Loucy (cell line): ENCODE measurements around the gene VTI1B.

ENCODE experiments used
- H2AFZ ChIP-seq: fragments of 200-600 bp; sonication (generic); 2 replicates; pipeline ENCODE4 v1.6.0; 2016; ENCODE audit warnings: antibody characterized with exemption, mild to moderate bottlenecking, low read length, moderate library complexity
- H3F3A ChIP-seq: fragments of 200-600 bp; 2 replicates; pipeline ENCODE4 v1.6.0; 2016; ENCODE audit warnings: antibody characterized with exemption, low read depth, mild to moderate bottlenecking
- H3K27me3 ChIP-seq: fragments of 200-600 bp; sonication (generic); 2 replicates; pipeline ENCODE4 v1.6.1; 2014; ENCODE audit warnings: low read length, mild to moderate bottlenecking; ENCODE audit not compliant: insufficient read depth, poor library complexity, severe bottlenecking
- H3K36me3 ChIP-seq: fragments of 200-600 bp; sonication (generic); 2 replicates; pipeline ENCODE4 v1.6.1; 2016; ENCODE audit warnings: low read length; ENCODE audit not compliant: insufficient read depth
- H3K4me1 ChIP-seq: fragments of 200-600 bp; sonication (generic); 2 replicates; pipeline ENCODE4 v1.5.1; 2014; ENCODE audit warnings: low read length, mild to moderate bottlenecking; ENCODE audit not compliant: insufficient read depth, poor library complexity, severe bottlenecking
- H3K4me2 ChIP-seq: fragments of 200-600 bp; sonication (generic); 2 replicates; pipeline ENCODE4 v1.6.0; 2014; ENCODE audit warnings: antibody characterized with exemption, low read length, low read depth, mild to moderate bottlenecking; ENCODE audit not compliant: poor library complexity, severe bottlenecking
- H3K4me3 ChIP-seq: fragments of 200-600 bp; sonication (generic); 2 replicates; pipeline ENCODE4 v1.5.1; 2014; ENCODE audit warnings: low read length, mild to moderate bottlenecking, mixed read lengths; ENCODE audit not compliant: poor library complexity, severe bottlenecking
- H3K79me2 ChIP-seq: fragments of 200-600 bp; sonication (generic); 2 replicates; pipeline ENCODE4 v1.6.1; 2014; ENCODE audit warnings: low read length; ENCODE audit not compliant: insufficient read depth
- H3K9ac ChIP-seq: fragments of 200-600 bp; sonication (generic); 2 replicates; pipeline ENCODE4 v1.6.0; 2014; ENCODE audit warnings: mild to moderate bottlenecking, low read depth, low read length, moderate library complexity; ENCODE audit not compliant: poor library complexity, severe bottlenecking
- H3K9me2 ChIP-seq: fragments of 200-600 bp; sonication (generic); replicated peaks from 2 replicates; pipeline ENCODE4 v1.6.1; 2016; ENCODE audit warnings: low read depth, low read length, mixed read lengths
- H3K9me3 ChIP-seq: fragments of 200-600 bp; sonication (generic); 2 replicates; pipeline ENCODE4 v1.6.1; 2014; ENCODE audit warnings: mild to moderate bottlenecking, antibody characterized with exemption, low read length, low read depth; ENCODE audit not compliant: insufficient read depth
- H4K20me1 ChIP-seq: fragments of 200-600 bp; sonication (generic); 2 replicates; pipeline ENCODE4 v1.6.0; 2014; ENCODE audit warnings: antibody characterized with exemption, low read length, mild to moderate bottlenecking; ENCODE audit not compliant: insufficient read depth, poor library complexity, severe bottlenecking
- CTCF ChIP-seq: fragments of 200-600 bp; sonication (generic); conservative IDR thresholded peaks from 2 replicates; pipeline ENCODE4 v1.5.1; 2014; ENCODE audit warnings: mild to moderate bottlenecking, antibody characterized with exemption, low read length
- EZH2phosphoT487 ChIP-seq: fragments of 200-600 bp; IDR thresholded peaks from 2 replicates; pipeline ENCODE4 v1.6.1; 2018; ENCODE audit warnings: antibody characterized with exemption, mild to moderate bottlenecking, moderate library complexity, borderline replicate concordance

The VTI1B gene

DNA sequence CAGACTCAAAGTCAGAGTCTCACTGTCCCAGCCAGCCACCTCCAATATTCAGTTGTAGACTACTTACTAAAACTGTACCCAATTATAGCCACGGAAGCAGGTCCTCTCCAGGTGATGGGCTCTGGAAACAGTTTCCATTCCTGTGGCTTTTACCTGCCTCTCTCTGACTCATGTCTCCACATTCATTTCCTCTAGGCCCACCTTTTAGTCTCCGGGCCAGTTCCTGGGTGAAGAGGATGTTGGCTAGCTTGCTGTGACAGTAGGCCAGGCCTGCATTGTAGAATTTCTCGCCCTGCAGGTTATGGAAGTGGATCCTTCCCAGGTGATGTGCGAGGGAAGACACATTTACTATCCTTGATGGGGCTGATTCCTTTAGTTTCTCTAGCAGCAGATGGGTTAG, 15.6 kb upstream of the VTI1B start:
- no peak overlapping the region for H3K9ac ChIP-seq

DNA sequence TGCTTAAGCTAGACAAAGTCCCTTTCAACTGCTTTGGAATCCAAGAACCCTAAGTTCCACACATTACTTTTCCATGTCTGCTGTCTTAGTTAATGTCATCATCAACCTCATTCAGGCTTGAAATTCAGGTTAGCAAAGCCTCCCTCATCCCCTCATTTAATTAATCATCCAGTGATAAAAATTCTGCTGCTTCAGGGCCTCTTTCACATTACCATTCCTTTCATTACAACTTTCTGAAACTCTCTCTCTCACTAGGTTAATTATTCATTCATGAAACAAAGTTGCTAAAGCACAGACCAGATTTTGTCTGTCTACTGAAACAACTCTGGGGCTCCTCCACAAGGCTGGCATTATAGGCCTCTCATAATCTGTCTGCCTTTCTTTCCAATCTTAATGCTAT, 9.4 kb upstream of the VTI1B start:
- Histone ChIP-seq H3K27me3 (no peaks in the 10 kb centered on the region), H3K4me1 (peaks cover 9% of the 10 kb centered on the region), H3K9ac (no peak overlapping the region), H3K9me2 (no peaks in the 10 kb centered on the region), H3K36me3 (peaks cover 81% of the 10 kb centered on the region), H2AFZ (no peak overlapping the region), H3K4me2 (no peak overlapping the region), H3K4me3 (no peak overlapping the region), H3K9me3 (no peaks in the 10 kb centered on the region), H3K79me2 (peaks cover 17% of the 10 kb centered on the region; the same call in 1 of the 2 replicates), H4K20me1 (peaks cover 11% of the 10 kb centered on the region), H3F3A (no peaks in the 10 kb centered on the region)
- TF ChIP-seq CTCF (no peak), EZH2phosphoT487 (no peak)

More for the DNA sequence above, 15.6 kb upstream of the VTI1B start:
- no peaks in the 10 kb centered on the region for H3F3A ChIP-seq
- H3K36me3 ChIP-seq = peaks cover 66% of the 10 kb centered on the region; the same call in 1 of the 2 replicates
- no peak overlapping the region for H3K4me2 ChIP-seq
- H2AFZ ChIP-seq = no peak overlapping the region
- TF ChIP-seq CTCF = no peak
- TF ChIP-seq EZH2phosphoT487 = no peak
- H3K9me2 ChIP-seq = no peaks in the 10 kb centered on the region
- H4K20me1 ChIP-seq = peaks cover 39% of the 10 kb centered on the region
- H3K9me3 ChIP-seq = no peaks in the 10 kb centered on the region
- no peaks in the 10 kb centered on the region for H3K27me3 ChIP-seq
- peaks cover 30% of the 10 kb centered on the region for H3K4me1 ChIP-seq
- H3K4me3 ChIP-seq = no peak overlapping the region
- peaks cover 56% of the 10 kb centered on the region for H3K79me2 ChIP-seq

- peaks cover 84% of the 10 kb centered on the region for H3K36me3 ChIP-seq
- H4K20me1 ChIP-seq = peaks cover 11% of the 10 kb centered on the region
- no peaks in the 10 kb centered on the region for H3F3A ChIP-seq
- H3K9ac ChIP-seq = no peak overlapping the region
- H3K9me2 ChIP-seq = no peaks in the 10 kb centered on the region
- TF ChIP-seq EZH2phosphoT487 = no peak
- no peak for TF ChIP-seq CTCF
- peaks cover 9% of the 10 kb centered on the region for H3K4me1 ChIP-seq
- H3K79me2 ChIP-seq = peaks cover 14% of the 10 kb centered on the region; the same call in 1 of the 2 replicates
- H2AFZ ChIP-seq = no peak overlapping the region
- no peaks in the 10 kb centered on the region for H3K27me3 ChIP-seq
- H3K4me2 ChIP-seq = peak overlapping the region; percentile 29
- H3K9me3 ChIP-seq = no peaks in the 10 kb centered on the region
- H3K4me3 ChIP-seq = no peak overlapping the region
These were observed 6.5 kb upstream of the VTI1B start for GRCh38 chr14:67680941-67681340.
